HL-60/S4 treated with phorbol 12-myristate 13-acetate at 8.2 ng/mL for 4 days and 3 days (cell line): ENCODE measurements around the gene FLNB.

Experiments
- in situ Hi-C: fragments of 300-500 bp; cut with MboI; formaldehyde crosslinking; loops from 2 replicates; pipeline ENCODE4 v1.15.0; 2022; ENCODE audit warnings: low sequenced_read_pairs

Gene FLNB

DNA sequence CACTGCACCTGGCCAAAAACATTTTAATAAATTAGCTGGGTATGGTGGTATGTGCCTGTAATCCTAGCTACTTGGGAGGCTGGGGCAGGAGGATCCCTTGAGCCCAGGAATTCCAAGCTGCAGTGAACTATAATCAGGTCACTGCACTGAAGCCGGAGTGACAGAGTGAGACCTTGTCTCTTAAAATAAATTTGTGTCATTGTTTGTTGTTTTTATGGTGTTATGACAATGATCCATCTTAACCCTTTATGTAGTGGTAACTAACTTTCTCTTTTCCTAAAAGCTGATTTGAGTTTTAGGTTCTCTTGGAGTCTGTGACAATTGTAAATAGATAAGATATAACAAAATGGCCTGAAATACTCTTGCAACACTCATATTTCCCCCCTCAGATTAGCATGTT is 20.7 kb downstream of the FLNB start:
- in situ Hi-C loops, result no loop called here

- in situ Hi-C loops, result no loop called here
These were observed 21.8 kb downstream of the FLNB start for GRCh38 chr3:58029842-58030584.

DNA sequence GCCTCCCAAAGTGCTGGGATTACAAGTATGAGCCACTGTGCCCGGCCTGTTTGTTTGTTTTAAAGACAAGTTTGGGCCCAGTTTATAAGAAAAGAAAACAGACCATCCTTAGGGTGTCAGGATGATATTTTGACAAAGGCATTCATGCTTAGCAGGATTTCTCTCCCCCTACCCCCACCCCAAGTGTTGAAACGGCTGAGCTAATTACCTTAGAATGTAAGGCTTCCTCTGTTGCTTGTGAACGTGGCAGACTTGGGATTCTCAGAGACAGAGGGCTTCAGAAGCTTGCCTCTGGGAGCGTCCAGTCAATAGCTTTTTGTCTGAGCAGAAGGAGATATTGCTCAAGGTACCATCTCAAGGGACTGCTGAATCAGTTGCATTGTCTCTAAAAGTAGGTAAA is 24.0 kb downstream of the FLNB start:
- in situ Hi-C loops, result no loop called here

DNA sequence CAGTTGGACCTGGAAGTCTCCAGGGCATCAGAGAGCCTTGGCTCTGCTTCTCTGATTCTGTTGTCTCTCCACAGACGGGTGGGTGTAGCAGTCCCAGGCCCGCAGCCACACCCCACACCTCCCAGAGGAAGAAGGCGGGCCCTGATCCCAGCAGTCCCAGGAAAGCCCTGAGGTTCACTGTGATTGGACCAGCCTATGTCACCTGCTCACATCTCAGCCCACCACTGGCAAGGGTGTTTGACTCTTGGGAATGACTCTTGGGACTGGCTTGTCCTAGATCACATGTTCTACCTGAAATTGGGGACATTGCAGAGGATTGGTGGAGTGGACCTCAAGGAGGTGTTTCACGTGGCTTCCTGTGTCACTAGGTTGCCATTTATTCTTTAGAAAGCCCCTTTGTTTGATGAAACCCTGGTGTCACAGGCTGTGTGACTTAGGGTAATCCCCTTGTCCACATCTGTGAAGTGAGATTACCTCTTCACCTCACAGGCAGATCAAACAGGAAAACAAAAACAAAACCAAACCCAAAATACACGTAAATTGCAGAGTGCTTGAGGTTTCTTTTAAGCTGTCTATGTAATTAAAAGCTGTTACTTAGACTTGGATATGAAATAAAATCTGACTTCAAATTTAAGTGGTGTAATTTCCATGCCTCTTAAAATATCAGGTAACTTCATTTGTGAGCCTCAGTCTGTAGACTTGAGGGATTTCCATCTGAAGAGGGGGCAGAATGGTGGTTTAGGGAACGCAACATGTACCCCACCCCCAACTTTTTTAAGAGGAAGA is 26.7 kb downstream of the FLNB start:
- in situ Hi-C loops, result no loop called here

- in situ Hi-C loops, result no loop called here
These were observed 27.5 kb downstream of the FLNB start for GRCh38 chr3:58035524-58036255.

GRCh38 chr3:58036293-58037032 is 28.2 kb downstream of the FLNB start:
- in situ Hi-C loops, result no loop called here

DNA sequence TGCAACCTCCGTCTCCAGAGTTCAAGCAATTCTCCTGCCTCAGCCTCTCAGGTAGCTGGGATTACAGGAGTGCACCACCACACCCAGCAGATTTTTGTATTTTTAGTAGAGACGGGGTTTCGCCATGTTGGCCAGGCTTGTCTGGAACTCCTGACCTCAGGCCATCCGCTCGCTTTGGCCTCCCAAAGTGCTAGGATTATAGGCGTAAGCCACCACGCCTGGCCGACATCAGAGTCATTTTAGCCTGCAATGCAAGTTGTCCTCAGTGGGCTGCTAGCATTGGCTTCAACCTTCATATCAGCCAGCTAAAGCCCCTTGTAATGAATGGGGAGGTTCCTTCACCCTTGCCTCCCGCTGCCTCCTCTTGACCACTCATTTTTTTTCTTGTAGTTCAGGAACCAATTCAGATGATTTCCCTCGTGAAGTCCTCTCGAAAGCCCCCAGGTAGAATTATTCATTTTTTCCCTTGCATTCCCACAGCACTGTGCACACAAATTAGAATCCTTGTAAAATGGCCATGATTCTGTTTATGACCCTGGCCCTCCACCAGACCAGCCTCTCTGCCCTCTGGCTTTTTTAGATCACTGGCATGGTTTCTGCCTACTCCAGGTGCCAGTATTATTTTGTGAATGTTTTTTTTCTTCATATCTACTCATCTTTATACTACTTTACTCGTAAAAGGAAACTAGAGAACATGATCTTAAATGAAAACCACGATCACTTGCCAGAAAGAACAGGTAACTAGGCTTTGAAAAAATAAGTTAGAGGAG is 29.1 kb downstream of the FLNB start:
- in situ Hi-C loops, result no loop called here

GRCh38 chr3:58038675-58039292 is 30.6 kb downstream of the FLNB start:
- in situ Hi-C loops, result no loop called here

DNA sequence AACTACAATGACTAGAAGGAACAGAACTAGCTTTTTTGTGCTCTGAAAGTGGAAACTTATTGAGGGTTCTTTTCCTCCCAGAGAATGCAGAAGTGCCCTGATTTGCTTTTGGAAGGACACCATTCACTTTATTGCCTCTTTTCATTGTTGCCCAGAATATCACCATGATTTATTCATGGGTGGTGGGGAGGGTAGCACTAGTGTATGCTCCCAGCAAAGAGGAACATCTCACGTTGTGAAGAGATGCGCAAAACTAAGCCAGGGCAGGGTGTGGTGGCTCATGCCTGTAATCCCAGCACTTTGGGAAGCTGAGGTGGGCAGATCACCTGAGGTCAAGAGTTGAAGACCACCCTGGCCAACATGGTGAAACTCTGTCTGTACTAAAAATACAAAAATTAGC is 31.4 kb downstream of the FLNB start:
- in situ Hi-C loops, result no loop called here

- in situ Hi-C loops, result no loop called here
These were observed 33.1 kb downstream of the FLNB start for GRCh38 chr3:58041182-58041825.

GRCh38 chr3:58041826-58042324 is 33.7 kb downstream of the FLNB start:
- in situ Hi-C loops, result no loop called here

DNA sequence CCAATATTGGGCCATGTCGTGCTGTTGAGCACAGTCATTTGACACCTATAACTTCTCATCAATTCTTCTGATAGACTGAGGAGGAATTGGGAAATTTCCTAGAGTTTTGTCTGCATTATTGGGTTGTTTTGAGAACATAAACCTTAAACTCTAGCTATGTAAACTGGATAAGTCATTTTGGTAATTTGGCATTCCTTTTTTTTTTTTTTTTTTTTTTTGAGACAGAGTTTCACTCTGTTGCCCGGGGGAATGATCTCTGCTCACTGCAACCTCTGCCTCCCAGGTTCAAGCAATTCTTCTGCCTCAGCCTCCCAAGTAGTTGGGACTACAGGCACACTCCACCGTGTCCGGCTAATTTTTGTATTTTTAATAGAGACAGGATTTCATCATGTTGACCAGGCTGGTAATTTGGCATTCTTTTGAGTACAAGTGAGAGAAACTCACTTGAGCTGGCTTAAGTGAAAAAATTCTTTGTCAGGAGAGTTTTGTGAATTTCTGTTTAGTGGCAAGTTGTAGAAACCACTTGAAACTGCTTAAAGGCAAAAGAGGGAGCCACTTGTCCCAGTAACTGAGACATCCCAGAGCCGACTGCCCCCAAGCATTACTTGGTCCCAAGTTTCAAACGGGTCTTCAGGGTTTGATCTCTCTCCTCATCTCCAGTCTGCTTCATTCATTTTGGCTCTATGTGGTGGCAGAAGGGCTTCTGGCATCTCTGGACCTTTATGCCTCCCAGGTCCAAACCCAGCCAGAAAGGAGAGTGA is 34.9 kb downstream of the FLNB start:
- in situ Hi-C loops, result no loop called here

GRCh38 chr3:58043933-58044332 is 35.7 kb downstream of the FLNB start:
- in situ Hi-C loops, result no loop called here

DNA sequence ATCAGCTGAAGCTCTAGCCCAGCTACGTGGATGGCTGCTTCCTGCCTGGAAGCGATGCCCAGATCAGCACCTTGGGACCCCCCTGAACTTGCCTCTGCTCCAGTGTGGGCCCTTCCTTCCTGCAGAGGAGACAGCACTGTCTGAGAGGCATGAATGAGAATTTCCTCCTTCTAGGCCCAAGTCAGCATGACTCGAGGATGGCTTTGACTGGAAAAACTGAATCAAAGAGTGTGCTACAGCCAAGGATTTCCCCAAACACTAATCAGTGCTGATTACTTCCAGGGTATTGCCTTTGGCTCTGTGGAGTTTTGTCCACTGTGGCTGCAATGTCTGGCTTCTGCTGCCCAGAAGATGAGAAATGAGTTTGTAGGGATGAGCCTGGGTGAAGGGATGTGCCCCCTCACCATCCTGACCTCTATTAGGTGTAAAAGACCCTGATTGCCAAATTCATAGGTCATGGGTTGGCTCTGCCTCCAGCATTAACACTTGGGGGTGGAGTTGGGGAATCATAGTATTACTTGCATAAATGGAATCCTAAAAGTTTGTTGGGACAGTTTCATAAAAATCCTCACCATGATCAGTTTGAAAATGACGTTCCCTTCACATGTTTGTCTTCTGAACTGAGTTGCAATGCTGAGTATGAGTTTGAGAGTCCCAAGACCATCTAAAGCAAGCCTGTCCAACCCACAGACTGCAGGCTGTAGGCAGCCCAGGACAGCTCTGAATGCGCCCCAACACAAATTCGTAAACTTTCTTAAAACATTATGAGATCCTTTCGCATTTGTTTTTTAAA is 36.7 kb downstream of the FLNB start:
- in situ Hi-C loops, result no loop called here

- in situ Hi-C loops, result no loop called here
These were observed 39.6 kb downstream of the FLNB start for GRCh38 chr3:58047826-58048225.

DNA sequence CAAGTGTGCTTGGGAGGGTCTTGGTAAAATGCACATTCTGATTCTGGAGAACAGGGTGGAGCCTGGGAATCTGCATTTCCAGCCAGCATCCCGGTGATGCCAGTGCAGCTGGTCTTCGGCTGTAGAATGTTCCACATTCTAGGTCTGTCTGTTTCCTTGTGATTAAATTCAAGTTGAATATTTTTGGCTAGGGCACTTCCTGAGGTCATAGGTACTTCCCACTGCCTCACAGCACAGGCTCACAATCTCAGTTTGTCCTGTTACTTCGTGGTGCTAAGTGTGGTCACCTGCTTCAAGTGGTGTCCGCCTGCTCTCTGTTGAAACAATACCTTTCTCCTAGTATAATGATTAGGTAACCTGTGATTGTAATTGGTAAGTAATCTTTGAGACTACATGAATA is 40.1 kb downstream of the FLNB start:
- in situ Hi-C loops, result no loop called here

DNA sequence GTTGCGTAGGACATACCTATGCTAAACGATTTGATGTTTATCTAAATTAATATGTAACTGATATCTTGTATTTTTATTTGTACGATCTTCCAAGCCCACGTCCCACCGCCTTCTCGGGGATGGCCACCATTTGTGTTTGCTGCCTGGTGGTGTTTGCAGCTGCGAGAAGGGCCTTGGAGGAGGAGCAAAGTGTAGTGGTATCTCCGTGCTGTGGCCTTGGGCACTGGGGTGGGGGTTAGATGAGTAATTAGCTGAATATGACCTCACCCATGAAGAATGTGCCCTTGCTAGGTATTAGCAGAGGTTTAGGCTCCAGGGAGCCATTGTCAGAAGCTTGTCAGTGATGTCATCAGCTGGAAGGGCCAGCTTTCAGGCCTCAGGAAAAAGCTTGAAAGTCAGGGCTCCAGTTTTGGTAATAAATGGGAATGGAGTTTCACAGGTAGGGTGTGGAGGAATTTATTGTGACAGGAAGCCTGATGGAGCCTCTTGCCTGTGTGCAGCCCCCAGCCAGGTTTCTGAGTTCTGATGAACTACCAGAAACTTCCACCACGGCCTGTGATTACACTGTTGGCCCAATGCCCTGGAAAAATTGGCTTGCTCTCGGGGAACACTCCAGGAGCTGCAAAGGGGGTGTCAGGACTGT is 41.0 kb downstream of the FLNB start:
- in situ Hi-C loops, result no loop called here
